Subcutaneous abdominal adipose tissue (tissue), 5 donors: ENCODE measurements around the gene COG5.
"Not testable (repeated sequence)": the region's sequence is repeated elsewhere in the genome, so short reads cannot be mapped to it uniquely, and the experiment has no call there.

ENCODE experiments used
- H3K27ac ChIP-seq: one replicate; pipeline ENCODE4 v1.7.0; 2013; ENCODE audit warnings: low read depth, mild to moderate bottlenecking, inconsistent platforms, low read length, moderate library complexity
- H3K27me3 ChIP-seq, 5 donors: one replicate each; pipeline ENCODE4 v1.7.0; 2013; ENCODE audit warnings: low read length in 5 of 5, inconsistent platforms in 1 of 5; ENCODE audit not compliant: control insufficient read depth in 5 of 5, insufficient read depth in 4 of 5
- H3K36me3 ChIP-seq, 5 donors: one replicate each; pipeline ENCODE4 v1.7.0; 2013; ENCODE audit warnings: low read length in 5 of 5; ENCODE audit not compliant: control insufficient read depth in 5 of 5, insufficient read depth in 5 of 5
- H3K4me1 ChIP-seq, 5 donors: one replicate each; pipeline ENCODE4 v1.7.0; 2013; ENCODE audit warnings: low read length in 5 of 5, mild to moderate bottlenecking in 3 of 5, moderate library complexity in 1 of 5; ENCODE audit not compliant: control insufficient read depth in 5 of 5, insufficient read depth in 5 of 5
- H3K4me3 ChIP-seq, 5 donors: one replicate each; pipeline ENCODE4 v1.7.0; 2013; ENCODE audit warnings: low read length in 5 of 5, low read depth in 1 of 5
- H3K9ac ChIP-seq, 5 donors: one replicate each; pipeline ENCODE4 v1.7.0; 2013; ENCODE audit warnings: low read length in 5 of 5, mild to moderate bottlenecking in 4 of 5, moderate library complexity in 3 of 5
- H3K9me3 ChIP-seq, 5 donors: one replicate each; pipeline ENCODE4 v1.7.0; 2013; ENCODE audit warnings: low read length in 5 of 5; ENCODE audit not compliant: control insufficient read depth in 5 of 5
- donor health status: healthy.
- donor health status: healthy.
- donor health status: healthy.
- donor health status: healthy.
- donor health status: healthy.

COG5 gene

DNA sequence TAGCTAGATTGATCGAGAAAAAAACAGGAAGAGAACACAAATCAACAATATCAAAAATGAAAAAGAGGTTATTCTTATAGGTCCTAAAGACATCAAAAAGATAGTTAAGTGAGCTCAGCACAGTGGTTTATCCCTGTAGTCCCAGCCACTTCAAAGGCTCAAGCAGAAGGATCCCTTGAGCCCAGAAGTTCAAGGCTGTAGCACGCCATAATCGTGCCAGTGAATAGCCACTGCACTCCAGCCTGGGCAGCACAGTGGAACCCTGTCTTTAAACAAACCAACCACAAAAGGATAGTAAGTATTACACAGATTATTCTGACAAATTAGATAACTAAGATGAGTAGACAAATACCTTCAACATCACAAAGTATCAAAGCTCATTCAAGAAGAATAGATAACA lies 311.8 kb downstream of the COG5 start:
- Histone ChIP-seq H3K4me1 (peaks cover 0 to 4% (median 0%) of the 10 kb centered on the region in 5 donors), H3K27me3 (no peaks in the 10 kb centered on the region), H3K9me3 (peaks cover 0 to under 1% (median 0%) of the 10 kb centered on the region in 5 donors), H3K36me3 (peaks cover 3 to 9% (median 6%) of the 10 kb centered on the region in 5 donors), H3K4me3 (no peak overlapping the region), H3K9ac (no peak overlapping the region), H3K27ac (no peak overlapping the region)

DNA sequence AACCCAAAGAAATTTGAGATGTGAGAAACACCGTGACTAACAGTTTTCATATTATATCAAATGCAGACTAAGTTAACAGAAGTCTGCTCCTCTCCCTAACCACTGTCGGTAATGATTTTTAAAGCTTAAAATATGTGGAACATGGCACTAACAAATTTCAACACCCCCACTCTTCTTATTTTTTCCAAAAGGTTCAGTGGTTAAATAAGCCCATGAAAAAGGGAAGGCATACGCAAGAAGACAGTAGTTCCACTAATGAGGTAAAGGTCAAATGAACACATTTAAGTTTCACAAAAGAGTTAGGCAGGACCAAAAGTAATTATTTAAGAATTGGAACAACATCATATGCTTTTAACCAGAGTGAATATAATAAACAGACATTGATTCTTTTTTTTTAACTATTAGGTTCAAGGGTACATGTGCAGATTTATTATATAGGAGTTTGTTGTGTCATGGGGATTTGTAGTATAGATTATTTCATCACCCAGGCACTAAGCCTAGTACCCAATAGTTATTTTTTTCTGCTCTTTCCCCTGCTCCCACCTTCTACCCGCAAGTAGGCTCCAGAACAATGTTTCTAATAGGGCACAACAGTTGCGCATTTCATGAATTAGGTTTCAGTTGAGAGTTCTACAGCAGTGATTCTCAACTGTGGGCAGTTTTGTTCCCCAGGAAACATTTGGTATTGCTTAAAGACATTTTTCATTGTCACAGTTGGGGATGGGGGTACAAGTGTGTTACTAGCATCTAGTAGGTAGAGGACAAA lies 315.0 kb downstream of the COG5 start:
- Histone ChIP-seq H3K27me3 (no peaks in the 10 kb centered on the region), H3K9me3 (peaks cover 2 to 16% (median 8%) of the 10 kb centered on the region in 5 donors), H3K4me3 (no peak overlapping the region), H3K4me1 (peaks cover 0 to under 1% (median 0%) of the 10 kb centered on the region in 5 donors), H3K27ac (no peak overlapping the region), H3K9ac (no peak overlapping the region), H3K36me3 (peaks cover 6 to 11% (median 10%) of the 10 kb centered on the region in 5 donors)

DNA sequence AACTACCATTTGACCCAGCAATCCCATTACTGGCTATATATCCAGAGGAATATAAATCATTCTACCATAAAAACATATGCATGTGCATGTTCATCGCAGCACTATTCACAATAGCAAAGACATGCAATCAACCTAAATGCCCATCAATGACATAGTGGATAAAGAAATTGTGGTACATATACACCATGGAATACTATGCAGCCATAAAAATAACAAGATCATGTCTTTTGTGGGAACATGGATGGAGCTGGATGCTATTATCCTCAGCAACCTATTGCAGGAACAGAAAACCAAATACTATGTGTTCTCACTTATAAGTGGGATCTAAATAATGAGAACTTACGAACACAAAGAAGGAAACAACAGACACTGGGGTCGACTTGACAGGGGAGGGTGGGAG lies 316.9 kb downstream of the COG5 start:
- not testable (repeated sequence) for H3K9ac ChIP-seq, H3K27me3 ChIP-seq, H3K4me3 ChIP-seq, H3K4me1 ChIP-seq, H3K27ac ChIP-seq
- Histone ChIP-seq H3K36me3 (peaks cover 6 to 13% (median 10%) of the 10 kb centered on the region in 5 donors), H3K9me3 (peaks cover 2 to 16% (median 8%) of the 10 kb centered on the region in 5 donors)

DNA sequence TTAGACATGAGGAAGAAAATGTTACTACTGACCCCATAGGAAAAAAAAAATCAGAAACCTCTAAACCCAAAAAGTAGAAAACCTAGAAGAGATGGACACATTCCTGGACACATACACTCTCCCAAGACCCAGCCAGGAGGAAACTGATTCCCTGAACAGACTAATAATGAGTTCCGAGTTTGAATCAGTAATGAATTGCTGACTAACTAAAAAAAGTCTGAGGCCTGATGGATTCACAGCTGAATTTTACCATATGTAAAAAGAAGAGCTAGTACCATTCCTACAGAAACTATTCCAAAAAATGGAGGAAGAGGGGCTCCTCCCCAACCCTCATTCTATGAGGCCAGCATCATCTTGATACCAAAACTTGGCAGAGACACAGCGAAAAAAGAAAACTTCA lies 319.1 kb downstream of the COG5 start:
- peaks cover 6 to 13% (median 10%) of the 10 kb centered on the region in 5 donors for H3K36me3 ChIP-seq
- no peak overlapping the region for H3K9ac ChIP-seq
- H3K4me1 ChIP-seq, result no peaks in the 10 kb centered on the region
- H3K4me3 ChIP-seq, result no peak overlapping the region
- H3K27me3 ChIP-seq, result no peaks in the 10 kb centered on the region
- H3K9me3 ChIP-seq, result peaks cover 2 to 16% (median 8%) of the 10 kb centered on the region in 5 donors
- H3K27ac ChIP-seq, result no peak overlapping the region

DNA sequence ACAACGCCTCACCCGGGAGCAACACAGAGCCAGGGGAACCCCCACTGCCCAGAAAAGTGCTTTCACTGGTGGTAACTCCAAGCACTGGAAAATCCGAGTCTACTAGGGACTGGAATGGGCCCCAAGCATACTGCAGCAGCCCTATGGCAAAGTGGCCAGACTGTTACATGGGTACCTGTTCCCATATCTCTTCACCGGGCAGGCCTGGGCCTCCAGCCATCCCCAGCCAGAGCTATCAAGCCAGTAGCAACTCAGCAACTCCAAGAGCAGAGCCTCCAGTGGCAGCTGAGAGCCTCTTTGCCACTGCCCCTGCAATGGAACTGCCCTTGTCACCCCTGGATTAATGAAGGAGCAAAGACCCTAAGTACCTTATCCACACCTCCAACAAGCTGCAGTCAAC lies 321.5 kb downstream of the COG5 start:
- Histone ChIP-seq H3K36me3 (peaks cover 0 to 11% (median 8%) of the 10 kb centered on the region in 5 donors), H3K27ac (no peak overlapping the region), H3K9ac (no peak overlapping the region), H3K27me3 (no peaks in the 10 kb centered on the region), H3K9me3 (peaks cover 2 to 16% (median 8%) of the 10 kb centered on the region in 5 donors), H3K4me3 (no peak overlapping the region), H3K4me1 (no peaks in the 10 kb centered on the region)

DNA sequence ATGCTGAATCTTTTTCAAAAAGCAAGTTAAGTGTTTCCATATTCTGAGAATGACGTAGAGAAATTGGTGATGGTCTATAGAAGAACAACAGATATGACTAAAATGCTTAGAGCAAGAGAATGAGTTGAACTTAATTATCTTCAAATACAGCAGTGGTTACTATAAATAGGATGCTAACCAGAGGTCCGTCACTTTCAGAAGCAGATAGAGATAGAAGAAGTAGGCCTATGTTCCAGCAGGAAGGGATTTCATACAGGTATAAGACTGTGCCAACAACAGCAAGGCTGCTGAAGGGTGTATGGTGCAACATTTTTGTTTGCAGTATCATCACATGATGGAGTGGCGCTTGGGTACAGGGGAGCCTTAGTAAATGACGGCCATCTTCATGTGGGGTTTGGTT lies 326.3 kb downstream of the COG5 start:
- no peak overlapping the region for H3K27ac ChIP-seq
- H3K9ac ChIP-seq, result no peak overlapping the region
- H3K27me3 ChIP-seq, result no peaks in the 10 kb centered on the region
- H3K4me1 ChIP-seq, result no peaks in the 10 kb centered on the region
- H3K36me3 ChIP-seq, result peaks cover 0 to 8% (median 4%) of the 10 kb centered on the region in 5 donors
- no peak overlapping the region for H3K4me3 ChIP-seq
- H3K9me3 ChIP-seq, result no peaks in the 10 kb centered on the region

DNA sequence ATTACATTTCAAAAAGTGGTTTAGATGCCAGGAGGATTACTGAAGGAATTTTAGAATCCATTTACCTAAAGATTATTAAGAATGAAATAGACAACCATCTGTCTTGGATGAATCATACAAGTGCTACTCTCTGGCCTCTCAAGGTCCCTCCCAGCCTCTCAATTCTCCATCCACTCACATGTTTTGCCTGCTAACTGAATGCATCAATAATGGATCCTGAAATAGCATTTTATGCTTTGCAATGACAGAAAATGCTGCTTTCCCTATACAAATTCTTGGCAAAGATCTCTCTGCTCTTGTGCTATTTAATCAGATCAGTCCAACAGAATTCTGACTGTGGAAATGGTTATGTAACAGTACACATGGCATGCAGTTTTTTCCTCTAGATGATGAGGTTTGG lies 326.9 kb downstream of the COG5 start:
- Histone ChIP-seq H3K27ac (no peak overlapping the region), H3K4me3 (no peak overlapping the region), H3K9me3 (no peaks in the 10 kb centered on the region), H3K27me3 (no peaks in the 10 kb centered on the region), H3K36me3 (peaks cover 0 to 8% (median 4%) of the 10 kb centered on the region in 5 donors), H3K9ac (no peak overlapping the region), H3K4me1 (no peaks in the 10 kb centered on the region)

DNA sequence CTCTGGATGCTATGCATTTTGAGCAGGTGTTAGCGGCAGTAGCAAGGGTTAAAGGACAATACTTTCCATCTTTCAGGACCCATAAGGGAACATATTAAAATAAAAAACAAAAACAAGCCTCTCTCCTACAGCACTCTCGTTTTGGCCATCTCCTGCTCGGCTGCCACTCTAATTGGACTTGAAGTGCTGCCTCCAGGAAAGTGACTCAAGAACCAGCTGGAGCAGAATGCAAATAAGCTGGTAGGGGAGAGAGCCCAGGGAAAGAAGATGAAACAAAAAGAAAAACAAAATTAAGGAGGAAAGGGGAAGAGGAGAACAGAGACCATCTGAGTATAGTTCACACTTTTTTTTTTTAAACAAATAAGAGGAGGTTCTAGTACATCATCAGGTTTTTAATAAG lies 329.3 kb downstream of the COG5 start:
- Histone ChIP-seq H3K9ac (no peak overlapping the region), H3K4me3 (no peak overlapping the region), H3K9me3 (no peaks in the 10 kb centered on the region), H3K27me3 (no peaks in the 10 kb centered on the region), H3K4me1 (no peaks in the 10 kb centered on the region), H3K27ac (no peak overlapping the region), H3K36me3 (peaks cover 0 to 8% (median 4%) of the 10 kb centered on the region in 5 donors)

DNA sequence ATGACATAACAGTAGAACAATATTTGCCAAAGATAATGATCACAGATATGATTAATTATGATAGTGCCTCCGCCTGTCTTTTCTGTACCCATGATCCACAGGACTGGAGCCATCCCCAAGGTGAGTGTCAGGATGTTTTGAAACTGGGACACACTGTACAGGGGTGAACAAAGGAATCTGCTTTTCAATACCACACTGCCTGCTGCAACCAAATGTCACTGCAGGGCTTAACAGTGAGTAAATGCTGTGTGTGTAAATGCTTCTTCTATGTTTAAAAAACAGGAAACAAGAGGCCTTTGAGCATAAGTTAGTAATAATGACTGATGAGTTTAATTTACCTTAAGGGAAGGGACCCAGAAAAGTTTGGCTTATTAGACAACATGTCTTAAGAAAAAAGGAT lies 329.7 kb downstream of the COG5 start:
- Histone ChIP-seq H3K27ac (no peak overlapping the region), H3K4me3 (no peak overlapping the region), H3K9me3 (no peaks in the 10 kb centered on the region), H3K4me1 (no peaks in the 10 kb centered on the region), H3K36me3 (peaks cover 0 to 8% (median 4%) of the 10 kb centered on the region in 5 donors), H3K9ac (no peak overlapping the region), H3K27me3 (no peaks in the 10 kb centered on the region)

DNA sequence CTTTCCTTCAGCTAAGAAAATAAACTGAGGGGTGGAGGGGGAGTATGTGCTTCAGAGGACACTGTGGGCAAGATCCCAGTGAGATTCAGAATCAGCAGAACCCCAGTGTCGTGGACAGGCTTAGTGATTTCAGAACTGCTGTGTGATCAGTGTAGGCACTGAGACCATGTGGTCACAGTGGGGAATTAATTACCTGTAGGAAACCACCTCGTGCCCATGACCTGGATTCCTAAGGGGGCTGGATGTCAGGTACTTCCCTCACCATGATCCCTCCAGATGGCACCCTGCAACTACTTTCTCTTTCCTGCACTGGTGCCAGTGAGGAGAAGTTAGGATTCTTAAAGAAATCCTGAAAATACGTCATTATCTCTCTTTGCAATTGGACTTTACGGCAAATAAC lies 330.5 kb downstream of the COG5 start:
- H3K36me3 ChIP-seq, result peaks cover 0 to 8% (median 4%) of the 10 kb centered on the region in 5 donors
- H3K27ac ChIP-seq, result no peak overlapping the region

More for the DNA sequence above, 330.5 kb downstream of the COG5 start:
- Histone ChIP-seq H3K9me3 (no peaks in the 10 kb centered on the region), H3K4me3 (no peak overlapping the region), H3K9ac (no peak overlapping the region), H3K4me1 (no peaks in the 10 kb centered on the region), H3K27me3 (no peaks in the 10 kb centered on the region)
